DMS53 treated with DMSO at 0.1 percent for 48 hours (cell line): Measurements from ENCODE around the gene TUBB2B.

ENCODE experiments used
- DNase-seq: peaks from one replicate; lab custom pipeline; 2025; ENCODE audit not compliant: unreplicated experiment; lab: John Stamatoyannopoulos, UW

The TUBB2B gene

GRCh38 chr6:3235486-3235885 lies 8.0 kb upstream of the TUBB2B start:
- DNase-seq: no peak

DNA sequence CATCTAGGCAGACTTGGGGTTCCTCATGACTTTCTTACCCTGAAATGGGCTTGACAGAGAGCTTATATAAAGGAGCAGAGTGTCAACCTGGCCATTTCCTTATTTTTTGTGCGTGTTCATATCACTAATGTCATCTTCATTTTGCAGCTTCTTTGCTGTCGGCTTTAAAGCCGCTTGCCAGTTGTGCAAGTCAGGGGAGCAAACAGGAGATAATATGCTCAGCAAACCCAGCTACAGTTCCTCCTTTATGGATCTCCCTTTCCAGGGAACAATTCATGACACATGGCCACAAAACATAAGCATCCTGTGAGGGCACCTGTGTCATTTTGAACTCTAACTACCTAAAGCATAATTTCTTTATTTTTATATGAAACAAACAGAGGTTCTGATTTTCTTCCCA lies 6.5 kb upstream of the TUBB2B start:
- no peak for DNase-seq

- no peak for DNase-seq
Measured at GRCh38 chr6:3233321-3233720, 5.9 kb upstream of the TUBB2B start.

DNA sequence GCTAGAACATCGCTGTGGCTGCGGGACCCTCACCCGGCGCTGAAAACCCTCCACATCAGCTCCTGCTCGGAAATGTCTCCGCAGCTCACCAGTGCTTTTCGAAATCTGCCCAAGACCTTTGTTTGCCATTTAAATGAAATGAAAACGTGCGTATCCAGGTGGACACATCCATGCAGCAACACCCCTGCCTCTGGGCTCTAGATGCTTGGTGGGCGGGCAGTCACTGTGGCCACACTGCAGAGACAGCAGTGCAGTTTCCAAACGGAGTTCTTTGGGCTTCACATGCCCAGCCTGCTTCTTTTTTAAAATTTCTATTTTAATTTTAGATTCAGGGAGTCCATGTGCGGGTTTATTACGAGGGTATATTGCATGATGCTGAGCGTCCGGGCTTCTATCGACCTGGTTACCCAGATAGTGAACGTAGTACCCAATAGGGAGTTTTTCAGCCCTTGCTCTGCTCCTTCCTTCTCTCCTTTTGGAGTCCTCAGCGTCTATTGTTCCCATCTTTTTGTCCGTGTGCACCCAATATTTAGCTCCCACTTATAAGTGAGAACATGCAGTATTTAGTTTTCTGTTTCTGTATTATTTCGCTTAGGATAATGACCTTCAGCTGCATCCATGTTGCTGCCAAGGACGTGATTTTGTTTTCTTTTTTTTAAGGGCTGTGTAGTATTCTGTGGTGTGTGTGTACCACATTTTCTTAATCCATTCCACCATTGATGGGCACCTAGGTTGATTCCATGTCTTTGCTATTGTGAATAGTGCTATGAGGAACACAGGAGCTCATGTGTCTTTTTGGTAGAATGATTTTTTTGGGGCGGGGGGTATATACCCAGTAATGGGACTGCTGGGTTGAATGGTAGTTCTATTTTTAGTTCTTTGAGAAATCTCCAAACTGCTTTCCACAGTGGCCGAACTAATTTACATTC lies 4.8 kb upstream of the TUBB2B start:
- peak; percentile 15 for DNase-seq

DNA sequence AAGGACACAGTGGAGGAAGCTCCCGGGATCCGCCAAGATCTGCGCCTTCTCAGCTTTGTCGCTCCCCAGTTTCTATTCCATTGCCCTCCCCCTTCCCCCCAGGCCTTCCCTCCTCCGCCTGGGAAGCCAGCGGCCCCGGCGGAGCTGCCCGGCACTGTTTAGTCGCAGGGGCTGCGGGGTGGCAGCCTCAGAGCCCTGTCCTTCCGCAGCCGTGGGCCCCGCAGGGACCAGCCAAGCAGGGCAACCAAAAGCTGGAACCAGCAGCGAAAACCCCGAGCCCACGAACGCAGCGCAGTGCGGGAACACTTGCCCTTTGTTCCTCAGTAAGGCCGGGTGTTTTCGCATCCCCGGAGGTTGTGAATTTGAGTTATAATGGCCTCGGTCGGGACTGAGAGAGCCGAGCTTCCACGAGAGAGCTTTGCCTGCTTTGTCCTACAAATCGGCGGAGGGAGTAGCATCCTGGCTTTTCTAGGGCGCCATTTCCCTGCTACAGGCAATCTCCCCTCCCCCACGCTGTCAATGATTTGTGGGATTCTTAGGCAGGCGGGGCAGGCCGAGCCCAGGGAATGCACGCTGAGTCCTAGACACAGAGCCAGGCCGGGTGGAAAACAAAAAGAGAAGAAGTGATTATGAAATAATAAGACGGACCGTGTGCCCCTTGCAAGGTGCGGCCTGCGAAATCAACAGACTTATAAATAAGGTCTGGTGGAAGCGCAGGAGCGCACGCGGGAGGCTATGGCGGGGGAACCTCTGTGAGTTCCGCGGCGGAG lies 4.0 kb upstream of the TUBB2B start:
- peak; percentile 84 for DNase-seq

DNA sequence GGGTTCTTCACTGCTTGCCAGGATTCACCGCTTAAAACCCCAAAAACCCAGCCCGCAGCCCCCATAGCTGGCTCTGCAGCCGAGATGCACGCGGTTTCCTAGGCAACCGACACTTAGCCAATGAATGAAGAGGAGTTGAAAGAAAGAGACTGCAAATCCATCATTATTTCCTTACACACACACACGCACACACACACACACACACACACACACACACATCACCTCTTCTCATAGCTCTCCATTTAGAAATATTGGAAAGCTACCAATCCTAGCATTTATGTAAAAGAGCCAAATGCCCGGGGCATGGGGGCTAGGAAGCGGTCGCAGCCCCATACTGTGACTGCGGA lies 3.4 kb upstream of the TUBB2B start:
- DNase-seq: peak; percentile 57

GRCh38 chr6:3230256-3230882 lies 2.9 kb upstream of the TUBB2B start:
- no peak for DNase-seq

- peak; percentile 64 for DNase-seq
Measured at GRCh38 chr6:3229566-3230178, 2.2 kb upstream of the TUBB2B start.

GRCh38 chr6:3228771-3229565 lies 1.5 kb upstream of the TUBB2B start:
- DNase-seq: peak; percentile 69

DNA sequence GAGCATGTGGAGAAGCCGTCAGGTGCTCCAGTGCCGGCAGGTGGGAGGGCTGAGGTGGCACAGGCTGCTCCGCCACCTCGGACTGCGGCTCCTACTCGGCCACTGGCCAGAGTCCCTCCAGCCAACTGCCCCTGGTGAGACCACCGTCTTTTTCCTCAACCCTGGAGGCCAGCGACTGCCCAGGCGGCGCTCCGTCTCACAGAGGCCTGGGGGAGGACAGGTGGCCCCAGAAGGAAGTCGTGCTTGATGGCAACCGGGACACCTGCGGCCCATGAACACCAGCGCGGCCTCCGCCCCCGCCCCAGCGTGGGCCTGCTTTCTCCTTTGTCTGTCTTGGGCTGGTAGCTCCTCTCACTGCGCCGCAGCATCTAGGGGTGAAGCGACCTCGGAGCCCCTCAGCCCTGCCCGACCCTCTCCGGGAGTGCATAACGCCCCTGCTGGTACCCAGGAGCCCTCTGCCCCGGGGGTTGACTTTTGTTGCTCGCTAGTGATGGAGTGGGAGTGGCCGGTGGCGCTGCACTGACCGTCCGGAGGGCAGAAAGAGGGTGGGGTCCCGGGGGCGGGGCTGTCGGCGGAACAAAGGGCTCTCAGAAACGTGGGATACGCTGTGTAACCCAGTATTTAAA lies 706 bp upstream of the TUBB2B start:
- DNase-seq: peak; percentile 87

GRCh38 chr6:3226481-3227362 lies 731 bp downstream of the TUBB2B start:
- peak; percentile 19 for DNase-seq

- no peak for DNase-seq
Measured at GRCh38 chr6:3226042-3226441, 1.4 kb downstream of the TUBB2B start.

DNA sequence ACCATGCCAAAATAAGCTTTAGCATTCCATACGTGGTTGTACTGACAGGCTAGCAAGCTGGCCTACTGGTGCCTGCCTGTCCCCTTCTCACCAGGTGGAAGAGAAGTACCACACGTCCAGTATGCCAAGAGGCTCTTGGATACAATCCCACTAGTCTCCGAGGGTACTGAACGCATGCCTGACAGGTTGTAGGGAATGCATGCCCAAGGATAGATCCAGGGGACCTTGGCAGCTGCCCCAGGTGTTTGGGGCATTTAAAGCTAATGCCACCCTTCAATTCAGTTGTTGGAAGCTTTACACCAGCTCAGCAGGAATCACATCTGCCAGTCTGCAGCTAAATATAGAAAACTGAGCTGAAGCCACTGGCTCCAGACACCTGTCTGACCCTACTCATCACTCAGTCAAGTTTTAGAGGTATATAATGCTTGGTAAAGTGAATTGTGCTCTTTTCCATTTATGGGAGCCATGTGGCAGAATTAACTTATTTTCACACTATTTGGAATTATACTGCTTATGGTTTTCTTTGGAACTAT lies 4.9 kb downstream of the TUBB2B start:
- DNase-seq: peak; percentile 37

- DNase-seq: no peak
Measured at GRCh38 chr6:3221578-3221977, 5.9 kb downstream of the TUBB2B start.

- no peak for DNase-seq
Measured at GRCh38 chr6:3220366-3220765, 7.1 kb downstream of the TUBB2B start.

GRCh38 chr6:3218266-3218665 lies 9.2 kb downstream of the TUBB2B start:
- no peak for DNase-seq

DNA sequence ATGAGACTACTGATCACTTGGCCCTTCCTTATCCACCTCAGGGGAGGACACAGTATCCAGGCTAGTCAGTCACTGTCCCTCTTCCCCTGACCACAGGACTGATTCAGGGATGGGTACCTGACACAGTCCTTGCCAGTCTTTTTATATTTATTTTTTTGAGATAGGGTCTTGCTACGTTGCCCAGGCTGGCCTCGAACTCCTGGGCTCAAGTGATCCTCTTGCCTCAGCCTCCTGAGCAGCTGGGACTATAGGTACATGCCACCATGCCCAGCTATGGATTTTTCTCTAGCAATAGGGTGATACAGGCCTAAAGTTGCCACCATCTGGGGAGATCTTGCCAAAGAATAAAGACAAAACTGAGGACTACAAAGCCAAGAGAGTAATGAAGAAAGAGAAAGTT lies 10.2 kb downstream of the TUBB2B start:
- no peak for DNase-seq

GRCh38 chr6:3214898-3215297 lies 12.6 kb downstream of the TUBB2B start:
- no peak for DNase-seq

DNA sequence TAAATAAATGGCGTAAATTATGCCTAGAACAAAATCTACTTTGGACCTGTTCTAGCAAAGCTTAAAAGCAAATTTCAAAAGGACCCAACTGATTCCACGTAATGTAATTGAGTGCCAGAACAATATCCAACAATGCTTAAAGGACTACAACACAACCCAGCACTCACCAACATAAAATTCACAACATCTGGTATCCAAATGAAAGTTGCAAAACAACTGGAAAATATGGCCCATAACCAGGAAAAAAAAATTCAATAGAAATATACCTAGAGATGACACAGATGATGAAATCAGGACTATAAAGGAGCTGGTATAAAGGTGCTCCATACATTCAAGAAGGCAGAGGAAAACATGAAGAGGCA lies 14.1 kb downstream of the TUBB2B start:
- DNase-seq: no peak
